ENCODE data around the gene KLHL29.

GRCh38 chr2:23592061-23592685 is 207.2 kb downstream of the KLHL29 start:
- TF ChIP-seq EP300 (IDR thresholded peaks at IDR 0.05; ENCODE audit: borderline replicate concordance) (no peak), RAD21 (IDR thresholded peaks at IDR 0.05; ENCODE audit: low read depth) (no peak), NFIC (IDR thresholded peaks at IDR 0.05) (no peak), CEBPB (IDR thresholded peaks at IDR 0.05) (no peak), TAF1 (IDR thresholded peaks at IDR 0.05; ENCODE audit: low read depth) (no peak), REST (IDR thresholded peaks at IDR 0.05; ENCODE audit: low read depth) (no peak), FOXM1 (IDR thresholded peaks at IDR 0.05; ENCODE audit: borderline replicate concordance, low read depth) (no peak), EGR1 (IDR thresholded peaks at IDR 0.05) (no peak), YY1 (IDR thresholded peaks at IDR 0.05; ENCODE audit: low read depth) (no peak)

All from Ishikawa (cell line).